Activated CD4-positive, alpha-beta memory T cell treated with anti-CD3 and anti-CD28 coated beads, Interleukin-2, amount 10 ng/mL, durations not matched to agents 7 days and 5 days (primary cell): ENCODE data around the gene UTP11. TPM values are rescaled to one million over a fixed set of nuclear protein-coding genes. Genes with fewer than 3 reads are reported as not detected.

ENCODE experiments used
- total RNA-seq, 2 experiments: library from RNA; stranded (reverse); gene quantifications; one replicate each; pipeline ENCODE4 v1.2.3, GENCODE V29; 2021

Gene UTP11
- total RNA-seq, 2 experiments from 2014 or later: 29.1 to 33.2 TPM

Other genes starting within 250 kb of the UTP11 start
- not detected for gene EPHA10, start 247.6 kb upstream of the UTP11 start, total RNA-seq
- 1 to 10 TPM; 1.7 to 1.8 TPM for gene MANEAL, start 218.9 kb upstream of the UTP11 start, total RNA-seq
- 10 to 100 TPM; 17.3 to 18.3 TPM for gene C1orf122, start 204.9 kb upstream of the UTP11 start, total RNA-seq
- 10 to 100 TPM; 16.4 to 16.8 TPM for gene YRDC, start 204.5 kb upstream of the UTP11 start, total RNA-seq
- 10 to 100 TPM; 27.5 to 28.8 TPM for gene MTF1, start 153.1 kb upstream of the UTP11 start, total RNA-seq
- gene INPP5B, start 65.7 kb upstream of the UTP11 start, total RNA-seq: 10 to 100 TPM; 26.3 to 26.7 TPM
- 10 to 100 TPM; 72.1 to 74.3 TPM for gene SF3A3, start 22.7 kb upstream of the UTP11 start, total RNA-seq
- 1 to 10 TPM; 9.1 to 9.8 TPM for gene FHL3, start 7.2 kb upstream of the UTP11 start, total RNA-seq
- gene POU3F1, start 34.1 kb downstream of the UTP11 start, total RNA-seq: not detected